Sigmoid colon (tissue), 7 donors: ENCODE measurements around the gene PAK3. TPM values are rescaled to one million over a fixed set of nuclear protein-coding genes. Genes with fewer than 3 reads are reported as not detected.
A peak's percentile ranks its signal among the peaks of the same experiment; 100 is the strongest.

Experiments
- DNase-seq: peaks from one replicate; pipeline ENCODE4 v3.0.0-alpha.2; 2019
- H3K27ac ChIP-seq, 4 donors: fragments of 200-600 bp; sonication (generic); one replicate each; pipeline ENCODE4 v1.5.1; 2016 to 2019; ENCODE audit warnings: mild to moderate bottlenecking in 1 of 4
- H3K27me3 ChIP-seq, 3 donors: fragments of 200-600 bp; sonication (generic); one replicate each; pipeline ENCODE4 v1.5.1; 2019; ENCODE audit warnings: mild to moderate bottlenecking in 1 of 3
- H3K36me3 ChIP-seq, 4 donors: fragments of 200-600 bp; sonication (generic); one replicate each; pipeline ENCODE4 v1.5.1; 2016 to 2019
- H3K4me1 ChIP-seq, 4 donors: fragments of 200-600 bp; sonication (generic); one replicate each; pipeline ENCODE4 v1.5.1; 2017 to 2019
- H3K4me3 ChIP-seq, 4 donors: fragments of 200-600 bp; sonication (generic); one replicate each; pipeline ENCODE4 v1.5.1; 2017 to 2019; ENCODE audit warnings: mild to moderate bottlenecking in 2 of 4, moderate library complexity in 1 of 4
- H3K9me3 ChIP-seq, 4 donors: fragments of 200-600 bp in 3 of 4; sonication (generic) in 3 of 4; one replicate each; pipeline versions ENCODE4 v1.5.1 to v1.6.1; 2013 to 2019
- CTCF ChIP-seq, 4 experiments: fragments of 450-650 bp in 3 of 4; fragments of 200-600 bp in 1 of 4; IDR thresholded peaks; one replicate each; pipeline ENCODE4 v1.5.1; 2016 to 2019; ENCODE audit warnings: antibody characterized with exemption in 4 of 4, mild to moderate bottlenecking in 3 of 4, moderate library complexity in 2 of 4
- EP300 ChIP-seq, 4 donors: sonication (generic); formaldehyde crosslinking; IDR thresholded peaks; one replicate each; pipeline ENCODE4 v1.6.1; 2017; ENCODE audit warnings: antibody characterized with exemption in 4 of 4
- POLR2A ChIP-seq, 2 donors: fragments of 450-650 bp; IDR thresholded peaks; one replicate each; pipeline ENCODE4 v1.6.1; 2016; ENCODE audit warnings: antibody characterized with exemption in 2 of 2, mild to moderate bottlenecking in 2 of 2, moderate library complexity in 2 of 2
- POLR2AphosphoS5 ChIP-seq, 4 donors: sonication (generic); formaldehyde crosslinking; IDR thresholded peaks; one replicate each; pipeline ENCODE4 v1.6.1; 2017; ENCODE audit warnings: antibody characterized with exemption in 4 of 4
- WGBS, 2 donors: extraction: QIAGEN DNeasy Blood & Tissue Kit; methylation state at CpG; one replicate each; pipeline ENCODE4 v1.1.7; 2013; 5-methylcytosine and 5-hydroxymethylcytosine counted together
- intact Hi-C: fragments of 100-400 bp; cut with DNase I; formaldehyde crosslinking; loops from one replicate; pipeline ENCODE4 v1.15.1; 2023
- polyA plus RNA-seq, 3 donors: library from polyadenylated mRNA; stranded (reverse); fragments of 200-250 nt; gene quantifications; one replicate each; pipeline ENCODE4 v1.2.3, GENCODE V29; 2013
- total RNA-seq, 4 donors: library from RNA; depleted of rRNA; stranded (reverse); fragments of >200 nt; gene quantifications; one replicate each; pipeline ENCODE4 v1.1.0, GENCODE V29; 2016
- donor health status: healthy with polysubstance abuse.
- donor health status: Bipolar disorder and iron deficiency.
- donor health status: healthy.

Gene PAK3
- total and polyA plus RNA-seq, 7 donors, result under 0.01 to 1.5 (median 1.2) TPM; not detected in 1

GRCh38 chrX:111199505-111199904 is 103.5 kb downstream of the PAK3 start:
- intact Hi-C loops, result no loop called here
- Histone ChIP-seq H3K4me3 (no peak overlapping the region), H3K36me3 (no peaks in the 10 kb centered on the region), H3K9me3 (no peaks in the 10 kb centered on the region), H3K4me1 (no peaks in the 10 kb centered on the region), H3K27me3 (peaks cover 0 to 4% (median 0%) of the 10 kb centered on the region in 3 donors), H3K27ac (no peak overlapping the region)
- DNase-seq, result no peak
- 76 to 81% methylated on average over 2 of the region's 2 CpGs for WGBS, 2 donors
- no peak for TF ChIP-seq POLR2AphosphoS5 (IDR thresholded peaks at IDR 0.05)
- no peak for TF ChIP-seq CTCF (IDR thresholded peaks at IDR 0.05)
- no peak for TF ChIP-seq POLR2A (IDR thresholded peaks at IDR 0.05)
- no peak for TF ChIP-seq EP300 (IDR thresholded peaks at IDR 0.05)

- intact Hi-C loops, result no loop called here
- Histone ChIP-seq H3K36me3 (no peaks in the 10 kb centered on the region), H3K27me3 (peaks cover 0 to 4% (median 0%) of the 10 kb centered on the region in 3 donors), H3K4me3 (no peak overlapping the region), H3K27ac (no peak overlapping the region), H3K4me1 (no peaks in the 10 kb centered on the region), H3K9me3 (no peaks in the 10 kb centered on the region)
- no peak for TF ChIP-seq POLR2AphosphoS5 (IDR thresholded peaks at IDR 0.05)
- WGBS, 2 donors, result 80% methylated on average over 3 of the region's 3 CpGs
- DNase-seq, result no peak
Observed at GRCh38 chrX:111200327-111200726, 104.3 kb downstream of the PAK3 start.

GRCh38 chrX:111207851-111208250 is 111.9 kb downstream of the PAK3 start:
- TF ChIP-seq EP300 (IDR thresholded peaks at IDR 0.05) (no peak), CTCF (IDR thresholded peaks at IDR 0.05) (no peak), POLR2A (IDR thresholded peaks at IDR 0.05) (no peak)
- Histone ChIP-seq H3K9me3 (no peaks in the 10 kb centered on the region), H3K36me3 (no peaks in the 10 kb centered on the region), H3K27ac (no peak overlapping the region), H3K4me3 (no peak overlapping the region), H3K4me1 (no peaks in the 10 kb centered on the region), H3K27me3 (no peaks in the 10 kb centered on the region)
- intact Hi-C loops, result no loop called here
- DNase-seq, result peak; percentile 52
- WGBS, 2 donors, result 87 to 94% methylated on average over 8 of the region's 8 CpGs

- Histone ChIP-seq H3K9me3 (no peaks in the 10 kb centered on the region), H3K27ac (no peak overlapping the region), H3K4me1 (no peaks in the 10 kb centered on the region), H3K4me3 (no peak overlapping the region), H3K27me3 (no peaks in the 10 kb centered on the region), H3K36me3 (no peaks in the 10 kb centered on the region)
- 94 to 95% methylated on average over 6 of the region's 6 CpGs for WGBS, 2 donors
- TF ChIP-seq CTCF (IDR thresholded peaks at IDR 0.05), result no peak
- TF ChIP-seq POLR2A (IDR thresholded peaks at IDR 0.05), result no peak
- no peak for TF ChIP-seq EP300 (IDR thresholded peaks at IDR 0.05)
- no peak for TF ChIP-seq POLR2AphosphoS5 (IDR thresholded peaks at IDR 0.05)
- no peak for DNase-seq
- intact Hi-C loops, result no loop called here
Observed at GRCh38 chrX:111216293-111216801, 120.4 kb downstream of the PAK3 start.

GRCh38 chrX:111244235-111244750 is 148.3 kb downstream of the PAK3 start:
- Histone ChIP-seq H3K27ac (no peak overlapping the region), H3K36me3 (no peaks in the 10 kb centered on the region), H3K27me3 (no peaks in the 10 kb centered on the region), H3K4me1 (no peaks in the 10 kb centered on the region), H3K4me3 (no peak overlapping the region), H3K9me3 (no peaks in the 10 kb centered on the region)
- no peak for DNase-seq
- WGBS, 2 donors, result 47 to 54% methylated on average over 2 of the region's 2 CpGs
- peak in 1 of 4 experiments; percentile 22 for TF ChIP-seq CTCF (IDR thresholded peaks at IDR 0.05)
- TF ChIP-seq POLR2AphosphoS5 (IDR thresholded peaks at IDR 0.05), result no peak
- intact Hi-C loops, result loop anchor here (2.0 to 5.0 kb wide), 2 partner anchors 389 to 792 kb away; no protein-coding TSS in a partner anchor
